Neural progenitor cell (in vitro differentiated cells): ENCODE results near the gene ODAPH. TPM values are rescaled to one million over a fixed set of nuclear protein-coding genes. Genes with fewer than 3 reads are reported as not detected.
"Not testable (repeated sequence)": the region's sequence is repeated elsewhere in the genome, so short reads cannot be mapped to it uniquely, and the experiment has no call there.

Source experiments
- DNase-seq: peaks from one replicate; pipeline ENCODE4 v3.0.0-alpha.2; 2016; ENCODE audit warnings: low spot score
- H2AFZ ChIP-seq: fragments of 200-600 bp; sonication (generic); replicated peaks from 2 replicates; pipeline ENCODE4 v1.6.1; 2016; ENCODE audit warnings: antibody characterized with exemption
- H3F3A ChIP-seq: fragments of 200-600 bp; sonication (generic); 2 replicates; pipeline ENCODE4 v1.6.1; 2016; ENCODE audit warnings: antibody characterized with exemption, low read depth
- H3K27ac ChIP-seq: fragments of 200-600 bp; sonication (generic); 2 replicates; pipeline ENCODE4 v1.5.1; 2016; ENCODE audit warnings: mild to moderate bottlenecking
- H3K27me3 ChIP-seq: fragments of 200-600 bp; sonication (generic); 2 replicates; pipeline ENCODE4 v1.6.1; 2016; ENCODE audit warnings: mild to moderate bottlenecking, moderate library complexity
- H3K36me3 ChIP-seq: fragments of 200-600 bp; sonication (generic); 2 replicates; pipeline ENCODE4 v1.5.1; 2016
- H3K4me1 ChIP-seq: fragments of 200-600 bp; sonication (generic); 2 replicates; pipeline ENCODE4 v1.6.1; 2016; ENCODE audit warnings: mixed run types
- H3K4me2 ChIP-seq: fragments of 200-600 bp; sonication (generic); 2 replicates; pipeline ENCODE4 v1.6.1; 2016
- H3K4me3 ChIP-seq: fragments of 200-600 bp; sonication (generic); 2 replicates; pipeline ENCODE4 v1.5.1; 2016
- H3K79me2 ChIP-seq: fragments of 200-600 bp; sonication (generic); 2 replicates; pipeline ENCODE4 v1.6.1; 2016; ENCODE audit warnings: low read depth
- H3K9ac ChIP-seq: fragments of 200-600 bp; sonication (generic); 2 replicates; pipeline ENCODE4 v1.6.1; 2016
- H3K9me3 ChIP-seq: fragments of 200-600 bp; sonication (generic); 2 replicates; pipeline ENCODE4 v1.5.1; 2016; ENCODE audit warnings: low read depth
- H4K20me1 ChIP-seq: fragments of 200-600 bp; sonication (generic); 2 replicates; pipeline ENCODE4 v1.6.1; 2016; ENCODE audit warnings: low read depth
- H3K27ac Mint-ChIP-seq: 3 replicates; pipeline ENCODE4 v1.8.0; 2021; ENCODE audit warnings: mixed read lengths
- H3K27me3 Mint-ChIP-seq: 2 replicates; pipeline ENCODE4 v1.8.0; 2022; ENCODE audit warnings: low read depth, mild to moderate bottlenecking, inconsistent platforms, moderate library complexity, mixed read lengths; ENCODE audit not compliant: insufficient read depth
- H3K36me3 Mint-ChIP-seq: 3 replicates; pipeline ENCODE4 v1.8.0; 2021; ENCODE audit warnings: mixed read lengths
- H3K4me1 Mint-ChIP-seq: 3 replicates; pipeline ENCODE4 v1.8.0; 2021; ENCODE audit warnings: mixed read lengths
- H3K4me3 Mint-ChIP-seq: 3 replicates; pipeline ENCODE4 v1.8.0; 2021; ENCODE audit warnings: mild to moderate bottlenecking, moderate library complexity, mixed read lengths
- H3K9me3 Mint-ChIP-seq: 3 replicates; pipeline ENCODE4 v1.8.0; 2020; ENCODE audit warnings: mixed read lengths
- CTCF ChIP-seq: fragments of 200-600 bp; sonication (generic); IDR thresholded peaks from 2 replicates; pipeline ENCODE4 v1.5.1; 2017; ENCODE audit warnings: antibody characterized with exemption, mild to moderate bottlenecking
- EZH2 ChIP-seq: fragments of 200-600 bp; sonication (generic); IDR thresholded peaks from 2 replicates; pipeline ENCODE4 v1.6.1; 2017; ENCODE audit warnings: antibody characterized with exemption, mild to moderate bottlenecking, moderate library complexity
- EZH2phosphoT487 ChIP-seq: fragments of 200-600 bp; sonication (generic); IDR thresholded peaks from 2 replicates; pipeline ENCODE4 v1.6.1; 2017; ENCODE audit warnings: antibody characterized with exemption
- total RNA-seq: library from RNA; depleted of rRNA; stranded (reverse); fragments of >200 nt; gene quantifications from 2 replicates; pipeline ENCODE4 v1.2.3, GENCODE V29; 2015; ENCODE audit warnings: low replicate concordance

The ODAPH gene
- total RNA-seq, 1 donor from 2014 or later = not detected

- Mint-ChIP-seq H3K27ac (peak overlapping the region; percentile 64), H3K27me3 (peaks cover 1% of the 10 kb centered on the region), H3K4me1 (peaks cover 15% of the 10 kb centered on the region), H3K9me3 (peaks cover 4% of the 10 kb centered on the region), H3K36me3 (peaks cover 28% of the 10 kb centered on the region), H3K4me3 (peak overlapping the region; percentile 93)
- Histone ChIP-seq H3K36me3 (peaks cover 8% of the 10 kb centered on the region), H3K27ac (no peak overlapping the region), H3K4me3 (peak overlapping the region; percentile 67), H2AFZ (peak overlapping the region; percentile 90), H3K9me3 (no peaks in the 10 kb centered on the region), H3K27me3 (no peaks in the 10 kb centered on the region), H3K79me2 (peaks cover 61% of the 10 kb centered on the region), H3F3A (peaks cover 4% of the 10 kb centered on the region), H3K4me1 (peaks cover 14% of the 10 kb centered on the region), H3K4me2 (peak overlapping the region; percentile 91), H3K9ac (peak overlapping the region; percentile 55), H4K20me1 (no peaks in the 10 kb centered on the region)
- peak; percentile 4 for DNase-seq
- no peak for TF ChIP-seq EZH2
Measured at GRCh38 chr4:75514949-75515612, 40.8 kb upstream of the ODAPH start.

GRCh38 chr4:75516144-75516543 is 39.7 kb upstream of the ODAPH start:
- Mint-ChIP-seq H3K27me3 (peaks cover 2% of the 10 kb centered on the region), H3K36me3 (peaks cover 27% of the 10 kb centered on the region), H3K9me3 (no peaks in the 10 kb centered on the region), H3K27ac (no peak overlapping the region), H3K4me3 (no peak overlapping the region), H3K4me1 (peaks cover 15% of the 10 kb centered on the region)
- no peak overlapping the region for H3K4me3 ChIP-seq
- H3K36me3 ChIP-seq = peaks cover 8% of the 10 kb centered on the region
- no peak overlapping the region for H2AFZ ChIP-seq
- H3K9me3 ChIP-seq = no peaks in the 10 kb centered on the region
- H3K4me1 ChIP-seq = peaks cover 14% of the 10 kb centered on the region
- peaks cover 4% of the 10 kb centered on the region for H3F3A ChIP-seq
- H3K4me2 ChIP-seq = peak overlapping the region; percentile 91
- H3K79me2 ChIP-seq = peaks cover 57% of the 10 kb centered on the region
- H3K27me3 ChIP-seq = no peaks in the 10 kb centered on the region
- H3K27ac ChIP-seq = no peak overlapping the region
- H4K20me1 ChIP-seq = no peaks in the 10 kb centered on the region
- no peak overlapping the region for H3K9ac ChIP-seq
- no peak for DNase-seq
- TF ChIP-seq EZH2 (no peak), EZH2phosphoT487 (no peak), CTCF (no peak)

DNA sequence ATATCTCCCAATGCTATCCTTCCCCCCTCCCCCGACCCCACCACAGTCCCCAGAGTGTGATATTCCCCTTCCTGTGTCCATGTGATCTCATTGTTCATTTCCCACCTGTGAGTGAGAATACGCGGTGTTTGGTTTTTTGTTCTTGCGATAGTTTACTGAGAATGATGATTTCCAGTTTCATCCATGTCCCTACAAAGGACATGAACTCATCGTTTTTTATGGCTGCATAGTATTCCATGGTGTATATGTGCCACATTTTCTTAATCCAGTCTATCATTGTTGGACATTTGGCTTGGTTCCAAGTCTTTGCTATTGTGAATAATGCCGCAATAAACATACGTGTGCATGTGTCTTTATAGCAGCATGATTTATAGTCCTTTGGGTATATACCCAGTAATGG is 36.4 kb upstream of the ODAPH start:
- H3K4me3 ChIP-seq, DNase-seq, H3K4me2 ChIP-seq, H3K4me3 Mint-ChIP-seq, H3K27me3 ChIP-seq, H3F3A ChIP-seq, H3K9ac ChIP-seq, H2AFZ ChIP-seq, H3K27ac ChIP-seq, H3K27ac Mint-ChIP-seq, H3K27me3 Mint-ChIP-seq, H3K9me3 ChIP-seq, H3K9me3 Mint-ChIP-seq, H3K4me1 ChIP-seq: not testable (repeated sequence)
- Histone ChIP-seq H4K20me1 (peaks cover 11% of the 10 kb centered on the region), H3K36me3 (peaks cover 17% of the 10 kb centered on the region), H3K79me2 (peaks cover 29% of the 10 kb centered on the region)
- Mint-ChIP-seq H3K4me1 (peaks cover 10% of the 10 kb centered on the region), H3K36me3 (peaks cover 34% of the 10 kb centered on the region)

GRCh38 chr4:75525086-75525485 is 30.8 kb upstream of the ODAPH start:
- H3K27ac ChIP-seq = no peak overlapping the region
- H3K27me3 Mint-ChIP-seq = peaks cover under 1% of the 10 kb centered on the region
- TF ChIP-seq CTCF (no peak), EZH2 (no peak), EZH2phosphoT487 (no peak)
- no peaks in the 10 kb centered on the region for H3K9me3 ChIP-seq
- no peak overlapping the region for H3K27ac Mint-ChIP-seq
- H3K4me2 ChIP-seq = no peak overlapping the region
- H3K79me2 ChIP-seq = peaks cover 6% of the 10 kb centered on the region
- no peak overlapping the region for H3K9ac ChIP-seq
- peaks cover 11% of the 10 kb centered on the region for H4K20me1 ChIP-seq
- no peaks in the 10 kb centered on the region for H3K4me1 Mint-ChIP-seq
- no peaks in the 10 kb centered on the region for H3K27me3 ChIP-seq
- peaks cover 27% of the 10 kb centered on the region for H3K36me3 Mint-ChIP-seq
- no peak overlapping the region for H3K4me3 ChIP-seq
- H3K9me3 Mint-ChIP-seq = no peaks in the 10 kb centered on the region
- no peak overlapping the region for H3K4me3 Mint-ChIP-seq
- no peak overlapping the region for H2AFZ ChIP-seq
- no peaks in the 10 kb centered on the region for H3K4me1 ChIP-seq
- H3K36me3 ChIP-seq = peaks cover 22% of the 10 kb centered on the region
- no peak for DNase-seq
- H3F3A ChIP-seq = no peaks in the 10 kb centered on the region
